ENCODE measurements around the gene ZNF580. TPM values are rescaled to one million over a fixed set of nuclear protein-coding genes. Genes with fewer than 3 reads are reported as not detected.

The ZNF580 gene
- total RNA-seq, 4 donors from 2014 or later, result 4.8 to 69.8 (median 19.1) TPM

GRCh38 chr19:55633861-55634260 is 6.9 kb upstream of the ZNF580 start:
- no peak overlapping the region for H3K4me3 ChIP-seq
- no peaks in the 10 kb centered on the region for H3K36me3 ChIP-seq
- intact Hi-C loops (cut with DNase I; ENCODE audit: low total_unique reads), result no loop called here
- H3K27me3 ChIP-seq, result no peaks in the 10 kb centered on the region
- no peak for TF ChIP-seq CTCF (IDR thresholded peaks at IDR 0.05)
- no peak for TF ChIP-seq POLR2A (IDR thresholded peaks at IDR 0.05)
- H3K9me3 ChIP-seq, result no peaks in the 10 kb centered on the region
- peak overlapping the region in 1 of 2 donors; percentile 98 for H3K27ac ChIP-seq
- peaks cover 0 to 23% of the 10 kb centered on the region in 2 donors for H3K4me1 ChIP-seq
- DNase-seq, result no peak

GRCh38 chr19:55635334-55635717 is 5.5 kb upstream of the ZNF580 start:
- Histone ChIP-seq H3K36me3 (no peaks in the 10 kb centered on the region), H3K27me3 (no peaks in the 10 kb centered on the region), H3K27ac (peak overlapping the region; percentile 88 to 98), H3K4me1 (peaks cover 0 to 27% of the 10 kb centered on the region in 2 donors), H3K9me3 (no peaks in the 10 kb centered on the region), H3K4me3 (peak overlapping the region; percentile 88 to 91)
- TF ChIP-seq POLR2A (IDR thresholded peaks at IDR 0.05), result no peak
- no peak for TF ChIP-seq CTCF (IDR thresholded peaks at IDR 0.05)
- intact Hi-C loops (cut with DNase I; ENCODE audit: low total_unique reads), result no loop called here
- no peak for DNase-seq

DNA sequence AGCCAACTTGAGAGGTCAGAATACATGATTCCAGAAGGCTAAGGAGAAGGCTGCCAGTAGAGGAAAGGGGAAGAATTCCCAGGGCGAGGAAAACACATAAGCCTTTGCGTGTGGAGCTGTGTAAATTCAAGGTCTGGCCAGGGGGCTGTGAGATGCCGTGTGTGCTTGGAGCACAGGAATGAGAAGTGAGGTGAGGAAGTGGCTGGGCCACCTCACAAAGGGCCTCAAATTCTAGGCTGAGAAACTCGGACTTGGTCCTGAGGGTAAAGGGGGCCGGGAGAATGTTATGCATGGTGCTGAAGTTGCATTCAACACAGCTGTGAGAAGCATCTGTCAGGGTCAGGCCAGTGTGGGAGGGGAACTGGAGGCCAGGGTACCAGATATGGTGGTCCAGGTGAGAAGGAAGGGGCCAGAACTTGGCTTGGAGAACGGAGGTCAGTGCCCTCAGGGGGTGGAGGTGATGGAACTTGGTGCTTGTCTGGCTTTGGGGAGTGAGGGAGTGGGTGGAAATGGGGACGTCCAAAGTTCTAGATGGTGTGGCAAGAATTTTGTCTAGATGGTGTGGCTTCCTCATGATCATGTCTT is 4.9 kb upstream of the ZNF580 start:
- no peaks in the 10 kb centered on the region for H3K36me3 ChIP-seq
- H3K4me3 ChIP-seq, result peak overlapping the region; percentile 88 to 91
- H3K27me3 ChIP-seq, result no peaks in the 10 kb centered on the region
- no peaks in the 10 kb centered on the region for H3K9me3 ChIP-seq
- peak overlapping the region; percentile 88 to 98 for H3K27ac ChIP-seq
- TF ChIP-seq POLR2A (IDR thresholded peaks at IDR 0.05) (no peak), CTCF (IDR thresholded peaks at IDR 0.05) (no peak)
- H3K4me1 ChIP-seq, result peaks cover 0 to 30% of the 10 kb centered on the region in 2 donors
- intact Hi-C loops (cut with DNase I; ENCODE audit: low total_unique reads), result no loop called here
- DNase-seq, result no peak

DNA sequence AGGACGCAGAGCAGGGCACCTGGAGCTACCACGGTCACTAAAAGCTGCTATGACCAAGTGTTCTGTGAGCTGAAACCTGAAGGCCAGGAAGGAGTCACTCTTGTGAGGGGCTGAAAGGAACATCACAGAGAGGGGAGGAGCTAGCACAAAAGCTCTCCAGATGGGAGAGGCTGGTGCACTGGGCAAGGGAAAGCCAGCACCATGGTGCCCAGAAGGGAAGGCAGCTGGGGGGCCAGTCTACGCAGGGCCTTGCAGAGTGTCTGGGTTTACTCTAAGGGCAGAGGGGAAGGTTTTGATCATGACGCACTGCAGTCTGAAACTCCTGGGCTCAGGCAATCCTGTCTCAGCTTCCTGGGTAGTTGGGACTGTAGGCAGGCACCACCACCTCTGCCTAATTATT is 4.1 kb upstream of the ZNF580 start:
- intact Hi-C loops (cut with DNase I; ENCODE audit: low total_unique reads), result no loop called here
- no peak for TF ChIP-seq POLR2A (IDR thresholded peaks at IDR 0.05)
- no peak for TF ChIP-seq CTCF (IDR thresholded peaks at IDR 0.05)
- H3K9me3 ChIP-seq, result no peaks in the 10 kb centered on the region
- H3K36me3 ChIP-seq, result no peaks in the 10 kb centered on the region
- DNase-seq, result no peak
- H3K4me1 ChIP-seq, result peaks cover 0 to 30% of the 10 kb centered on the region in 2 donors
- H3K4me3 ChIP-seq, result no peak overlapping the region
- no peak overlapping the region for H3K27ac ChIP-seq
- no peaks in the 10 kb centered on the region for H3K27me3 ChIP-seq

DNA sequence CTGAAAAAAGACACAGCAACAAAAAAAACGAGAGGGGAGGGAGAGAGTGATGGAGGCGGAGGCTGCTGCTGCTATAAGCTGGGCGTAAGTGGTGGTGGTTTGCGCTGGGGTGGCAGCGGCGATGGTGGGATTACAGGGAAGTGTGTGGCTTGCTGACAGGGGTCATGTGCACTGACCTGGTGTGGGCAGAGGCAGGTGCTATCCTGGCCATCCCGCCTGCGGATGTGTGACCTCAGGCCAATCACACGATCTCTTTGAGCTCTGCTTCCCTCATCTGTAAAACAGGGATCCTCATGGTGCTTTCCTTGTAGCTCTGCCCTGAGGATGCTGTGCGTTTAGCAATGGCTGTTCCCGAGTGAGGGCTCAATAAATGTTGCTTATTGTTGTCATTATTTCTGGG is 3.3 kb upstream of the ZNF580 start:
- TF ChIP-seq POLR2A (IDR thresholded peaks at IDR 0.05) (no peak), CTCF (IDR thresholded peaks at IDR 0.05) (no peak)
- Histone ChIP-seq H3K36me3 (no peaks in the 10 kb centered on the region), H3K27ac (no peak overlapping the region), H3K9me3 (no peaks in the 10 kb centered on the region), H3K27me3 (no peaks in the 10 kb centered on the region), H3K4me3 (no peak overlapping the region), H3K4me1 (peaks cover 0 to 30% of the 10 kb centered on the region in 2 donors)
- intact Hi-C loops (cut with DNase I; ENCODE audit: low total_unique reads), result no loop called here
- DNase-seq, result no peak

All from uterus (tissue), 4 donors.